Endothelial cell of umbilical vein (primary cell): ENCODE data around the gene LRRC30. TPM values are rescaled to one million over a fixed set of nuclear protein-coding genes. Genes with fewer than 3 reads are reported as not detected.

Experiments used
- BruUV-seq: library from RNA; stranded (reverse); fragments of 400-500 nt; replicated peaks from 2 replicates; lab custom pipeline; 2021; lab: Mats Ljungman, UMichigan
- CTCF ChIA-PET: fragments of 300-600, 350-600 bp; sonication (Branson Sonifier 250); formaldehyde crosslinking; loops from one replicate; lab custom pipeline; 2021; ENCODE audit warnings: antibody characterized with exemption, inconsistent platforms; lab: Charles Lee
- POLR2A ChIA-PET: fragments of 300-600, 350-600 bp; sonication (Branson Sonifier 250); formaldehyde crosslinking; loops from one replicate; lab custom pipeline; 2021; ENCODE audit warnings: antibody characterized with exemption, inconsistent platforms; lab: Charles Lee
- DNase-seq: peaks from one replicate; pipeline ENCODE4 v3.0.0-alpha.2; 2011; ENCODE audit warnings: low read depth, low spot score
- FAIRE-seq: peaks from 2 replicates; lab custom pipeline; 2011; peaks lifted over from hg19 to GRCh38; lab: Jason Lieb, UNC
- H2AFZ ChIP-seq: 2 replicates; pipeline ENCODE4 v1.6.0; 2012; ENCODE audit warnings: low read depth, low read length, control low read depth, inconsistent platforms
- H3K27ac ChIP-seq: 2 replicates; pipeline ENCODE4 v1.5.1; 2011; ENCODE audit warnings: low read depth, mild to moderate bottlenecking, control low read depth, low read length, moderate library complexity; ENCODE audit not compliant: insufficient read depth
- H3K27me3 ChIP-seq, 2 experiments: 2 replicates each; pipeline versions ENCODE4 v1.6.0 to v1.6.1; 2011; ENCODE audit warnings: low read length in 2 of 2, mixed read lengths in 1 of 2; ENCODE audit not compliant: control insufficient read depth in 2 of 2, insufficient read depth in 2 of 2
- H3K36me3 ChIP-seq, 2 experiments: 2 replicates in 1 of 2; 3 replicates in 1 of 2; pipeline ENCODE4 v1.5.1; 2011; ENCODE audit warnings: low read length in 2 of 2, mild to moderate bottlenecking in 1 of 2, moderate library complexity in 1 of 2; ENCODE audit not compliant: control insufficient read depth in 2 of 2, insufficient read depth in 2 of 2; ENCODE audit errors: extremely low read depth in 1 of 2
- H3K4me1 ChIP-seq: 3 replicates; pipeline ENCODE4 v1.5.1; 2011; ENCODE audit warnings: mild to moderate bottlenecking, low read length; ENCODE audit not compliant: control insufficient read depth, insufficient read depth; ENCODE audit errors: extremely low read depth
- H3K4me2 ChIP-seq: 2 replicates; pipeline ENCODE4 v1.6.1; 2011; ENCODE audit warnings: low read length, control low read depth, mixed read lengths; ENCODE audit not compliant: insufficient read depth
- H3K4me3 ChIP-seq, 3 experiments: fragments of 200-600 bp in 1 of 3; sonication (generic), shearing (Covaris generic) in 1 of 3; replicated peaks in 1 of 3; 2 replicates each; pipeline ENCODE4 v1.5.1; 2011 to 2016; ENCODE audit warnings: control low read depth in 3 of 3, low read length in 3 of 3, mild to moderate bottlenecking in 2 of 3, inconsistent platforms in 1 of 3, low read depth in 1 of 3, moderate library complexity in 1 of 3; ENCODE audit not compliant: insufficient read depth in 1 of 3
- H3K79me2 ChIP-seq: 2 replicates; pipeline ENCODE4 v1.6.0; 2012; ENCODE audit warnings: low read length, inconsistent platforms; ENCODE audit not compliant: control insufficient read depth, insufficient read depth
- H3K9ac ChIP-seq: replicated peaks from 2 replicates; pipeline ENCODE3; 2011; ENCODE audit warnings: low read length, control low read depth; ENCODE audit not compliant: insufficient read depth; ENCODE audit errors: extremely low read depth
- H3K9me1 ChIP-seq: replicated peaks from 3 replicates; pipeline ENCODE4 v1.6.0; 2011; ENCODE audit warnings: mild to moderate bottlenecking, low read length; ENCODE audit not compliant: control insufficient read depth, insufficient read depth; ENCODE audit errors: extremely low read depth
- H3K9me3 ChIP-seq: replicated peaks from 2 replicates; pipeline ENCODE4 v1.5.1; 2012; ENCODE audit warnings: low read length, inconsistent platforms; ENCODE audit not compliant: control insufficient read depth, insufficient read depth
- H4K20me1 ChIP-seq: replicated peaks from 2 replicates; pipeline ENCODE3; 2011; ENCODE audit warnings: mild to moderate bottlenecking, low read length; ENCODE audit not compliant: control insufficient read depth, insufficient read depth; ENCODE audit errors: extremely low read depth
- CTCF ChIP-seq, 2 donors: IDR thresholded peaks; 1 replicate in 1 of 2; 2 replicates in 1 of 2; pipeline ENCODE4 v1.5.1; 2011; ENCODE audit warnings: low read length in 2 of 2, mild to moderate bottlenecking in 2 of 2, moderate library complexity in 2 of 2, control low read depth in 1 of 2, inconsistent platforms in 1 of 2, low read depth in 1 of 2; ENCODE audit not compliant: insufficient read depth in 1 of 2; ENCODE audit errors: extremely low read depth in 1 of 2
- EZH2 ChIP-seq: IDR thresholded peaks from 2 replicates; pipeline ENCODE4 v1.6.1; 2012; ENCODE audit warnings: borderline replicate concordance, low read depth, mild to moderate bottlenecking, moderate library complexity, low read length, inconsistent platforms; ENCODE audit not compliant: severe bottlenecking
- FOS ChIP-seq: IDR thresholded peaks from 2 replicates; pipeline ENCODE4 v1.6.1; 2011; ENCODE audit warnings: mild to moderate bottlenecking, low read length, moderate library complexity, borderline replicate concordance; ENCODE audit not compliant: insufficient read depth
- GATA2 ChIP-seq: IDR thresholded peaks from 2 replicates; pipeline ENCODE4 v1.7.0; 2011; ENCODE audit warnings: low read depth, mild to moderate bottlenecking, moderate library complexity, mixed read lengths, low read length; ENCODE audit not compliant: insufficient read length, insufficient read depth
- JUN ChIP-seq: IDR thresholded peaks from 2 replicates; pipeline ENCODE4 v1.6.1; 2011; ENCODE audit warnings: borderline replicate concordance, low read depth; ENCODE audit not compliant: insufficient read length, insufficient read depth
- MAX ChIP-seq: IDR thresholded peaks from 2 replicates; pipeline ENCODE4 v1.6.1; 2011; ENCODE audit not compliant: insufficient read depth, insufficient read length
- MYC ChIP-seq: IDR thresholded peaks from one replicate; pipeline ENCODE4 v1.6.1; 2011; ENCODE audit warnings: mild to moderate bottlenecking, low read depth, low read length
- POLR2A ChIP-seq: IDR thresholded peaks from 2 replicates; pipeline ENCODE4 v1.6.1; 2012; ENCODE audit warnings: low read depth, mild to moderate bottlenecking, control low read depth, low read length
- POLR2AphosphoS5 ChIP-seq: IDR thresholded peaks from 2 replicates; pipeline ENCODE4 v1.6.1; 2012; ENCODE audit warnings: low read depth, mild to moderate bottlenecking, control low read depth, low read length, moderate library complexity; ENCODE audit not compliant: insufficient read depth
- dilution Hi-C: fragments of 300-500 bp; cut with MboI; formaldehyde crosslinking; loops from one replicate; pipeline ENCODE4 v1.15.0; 2019; ENCODE audit warnings: low sequenced_read_pairs; ENCODE audit not compliant: extremely low pct_ligation_motif_present
- intact Hi-C: fragments of 100-400 bp; cut with micrococcal nuclease; formaldehyde crosslinking; loops from one replicate; pipeline ENCODE4 v1.10.0; 2022
- polyA plus RNA-seq, 4 experiments: library from polyadenylated mRNA; depleted of rRNA in 3 of 4; stranded (reverse) in 3 of 4; unstranded in 1 of 4; fragments of >200 nt; gene quantifications; 2 replicates each; pipeline versions ENCODE4 v1.2.1 to v1.2.3, GENCODE V29; 2011 to 2012; ENCODE audit warnings: missing spikeins in 1 of 4
- total RNA-seq: library from RNA; stranded (reverse); gene quantifications from 2 replicates; pipeline ENCODE4 v1.2.3, GENCODE V29; 2021

The LRRC30 gene
- total and polyA plus RNA-seq, 2 donors (not counting 3 experiments of a cell fraction or from before 2014, with no cell fraction given) = not detected

- H3K4me3 ChIP-seq = no peak overlapping the region
- intact Hi-C loops (no loop called here), dilution Hi-C loops (no loop called here)
- ChIA-PET CTCF (interaction anchor here (1.0 to 1.1 kb wide), 2 partner anchors 17 to 311 kb away, joined by 3 read pairs; no protein-coding TSS in a partner anchor), POLR2A (interaction anchor here (0.7 kb wide), 1 partner anchor 934 kb away, joined by 4 read pairs; no protein-coding TSS in a partner anchor)
- FAIRE-seq (no peak), DNase-seq (no peak)
- no peak overlapping the region for H3K9ac ChIP-seq
- H3K4me2 ChIP-seq = no peak overlapping the region
- no peaks in the 10 kb centered on the region for H4K20me1 ChIP-seq
- no peaks in the 10 kb centered on the region for H3K4me1 ChIP-seq
- no peak overlapping the region for H2AFZ ChIP-seq
- H3K27me3 ChIP-seq = peaks cover 4 to 13% of the 10 kb centered on the region in 2 experiments
- H3K79me2 ChIP-seq = no peaks in the 10 kb centered on the region
- no peaks in the 10 kb centered on the region for H3K9me3 ChIP-seq
- no peaks in the 10 kb centered on the region for H3K36me3 ChIP-seq
- no peak for TF ChIP-seq FOS
- no peak for TF ChIP-seq GATA2
- no peak for TF ChIP-seq MAX
- TF ChIP-seq CTCF (IDR thresholded peaks at IDR 0.05; ENCODE audit: extremely low read depth in 1 of 2, insufficient read depth in 1 of 2, low read depth in 1 of 2, low read length in 2 of 2) = no peak
- no peak for TF ChIP-seq MYC
- no peak for TF ChIP-seq JUN
- TF ChIP-seq POLR2AphosphoS5 = no peak
- TF ChIP-seq POLR2A = no peak
- no peak for TF ChIP-seq EZH2
- no TSS peak for BruUV-seq
- no peak overlapping the region for H3K27ac ChIP-seq
- no peaks in the 10 kb centered on the region for H3K9me1 ChIP-seq
Measured at GRCh38 chr18:7255643-7256042, 24.8 kb downstream of the LRRC30 start.
